GM21576 (cell line): Measurements from ENCODE around the gene CCDC88C.
"Not testable (repeated sequence)": the region's sequence is repeated elsewhere in the genome, so short reads cannot be mapped to it uniquely, and the experiment has no call there.

ENCODE experiments used
- ATAC-seq: cut with Tn5 transposase; IDR thresholded peaks from one replicate; pipeline ENCODE4 v1.9.1; 2021; ENCODE audit warnings: mild to moderate bottlenecking, moderate library complexity; ENCODE audit not compliant: unreplicated experiment

The CCDC88C gene

GRCh38 chr14:91418387-91419043 is 895 bp upstream of the CCDC88C start:
- ATAC-seq, result peak; percentile 30

GRCh38 chr14:91417983-91418386 is 365 bp upstream of the CCDC88C start:
- ATAC-seq, result peak; percentile 7

GRCh38 chr14:91416744-91417119 is 888 bp downstream of the CCDC88C start:
- no peak for ATAC-seq

GRCh38 chr14:91415794-91416743 is 1.6 kb downstream of the CCDC88C start:
- ATAC-seq, result peak; percentile 54

GRCh38 chr14:91414475-91414833 is 3.2 kb downstream of the CCDC88C start:
- no peak for ATAC-seq

- ATAC-seq, result no peak
Measured at GRCh38 chr14:91413547-91414474, 3.8 kb downstream of the CCDC88C start.

- ATAC-seq, result no peak
Measured at GRCh38 chr14:91412939-91413338, 4.7 kb downstream of the CCDC88C start.

GRCh38 chr14:91410771-91411536 is 6.7 kb downstream of the CCDC88C start:
- peak; percentile 27 for ATAC-seq

GRCh38 chr14:91409928-91410718 is 7.5 kb downstream of the CCDC88C start:
- no peak for ATAC-seq

GRCh38 chr14:91409240-91409639 is 8.4 kb downstream of the CCDC88C start:
- not testable (repeated sequence) for ATAC-seq

GRCh38 chr14:91406982-91407381 is 10.6 kb downstream of the CCDC88C start:
- ATAC-seq, result no peak

- no peak for ATAC-seq
Measured at GRCh38 chr14:91406451-91406850, 11.2 kb downstream of the CCDC88C start.

- ATAC-seq, result no peak
Measured at GRCh38 chr14:91405724-91406435, 11.7 kb downstream of the CCDC88C start.

GRCh38 chr14:91405241-91405721 is 12.3 kb downstream of the CCDC88C start:
- ATAC-seq, result no peak

GRCh38 chr14:91402771-91403600 is 14.6 kb downstream of the CCDC88C start:
- no peak for ATAC-seq

GRCh38 chr14:91402348-91402747 is 15.3 kb downstream of the CCDC88C start:
- ATAC-seq, result no peak

- no peak for ATAC-seq
Measured at GRCh38 chr14:91401751-91402150, 15.9 kb downstream of the CCDC88C start.

GRCh38 chr14:91400696-91401095 is 16.9 kb downstream of the CCDC88C start:
- no peak for ATAC-seq
